SK-N-SH (cell line): Measurements from ENCODE around the gene TERT. TPM values are rescaled to one million over a fixed set of nuclear protein-coding genes. Genes with fewer than 3 reads are reported as not detected.

Experiments
- CTCF ChIA-PET: fragments of 300-600, 350-600 bp; formaldehyde crosslinking; extraction: SDS; loops from one replicate; lab custom pipeline; 2021; lab: Yijun Ruan, JAX
- POLR2A ChIA-PET: fragments of 350-600 bp; sonication (Branson Sonifier 250); formaldehyde crosslinking; extraction: SDS; loops from one replicate; lab custom pipeline; 2020; ENCODE audit warnings: antibody characterized with exemption, inconsistent platforms; lab: Yijun Ruan, JAX
- DNase-seq: peaks from one replicate; pipeline ENCODE4 v3.0.0; 2012
- H2AFZ ChIP-seq: fragments of 200-600 bp; sonication (generic); 2 replicates; pipeline ENCODE4 v1.8.1; 2016; ENCODE audit warnings: antibody characterized with exemption, mild to moderate bottlenecking, low read depth
- H3F3A ChIP-seq: fragments of 200-600 bp; sonication (generic); replicated peaks from 2 replicates; pipeline ENCODE3; 2016; ENCODE audit warnings: antibody characterized with exemption, mild to moderate bottlenecking; ENCODE audit not compliant: insufficient read depth
- H3K27ac ChIP-seq, 2 experiments: fragments of 200-500 bp in 1 of 2; fragments of 200-600 bp in 1 of 2; sonication (Bioruptor generic) in 1 of 2; sonication (generic), shearing (Covaris generic) in 1 of 2; 2 replicates each; pipeline versions ENCODE4 v1.5.1 to v1.6.1; 2014 to 2016; ENCODE audit warnings: low read depth in 2 of 2, inconsistent platforms in 1 of 2, low read length in 1 of 2, mild to moderate bottlenecking in 1 of 2, mixed read lengths in 1 of 2
- H3K27me3 ChIP-seq: fragments of 200-600 bp; sonication (generic), shearing (Covaris generic); 2 replicates; pipeline ENCODE4 v1.6.1; 2016; ENCODE audit warnings: mixed run types; ENCODE audit not compliant: insufficient read depth
- H3K36me3 ChIP-seq, 2 experiments: fragments of 200-500 bp in 1 of 2; fragments of 200-600 bp in 1 of 2; sonication (Bioruptor generic) in 1 of 2; sonication (generic) in 1 of 2; replicated peaks in 1 of 2; 2 replicates each; pipeline versions ENCODE3 to v1.5.1; 2014 to 2016; ENCODE audit warnings: low read length in 1 of 2, mild to moderate bottlenecking in 1 of 2; ENCODE audit not compliant: insufficient read depth in 2 of 2, control insufficient read depth in 1 of 2
- H3K4me1 ChIP-seq, 2 experiments: fragments of 200-500 bp in 1 of 2; fragments of 200-600 bp in 1 of 2; sonication (Bioruptor generic) in 1 of 2; sonication (generic), shearing (Covaris generic) in 1 of 2; 2 replicates each; pipeline versions ENCODE4 v1.5.1 to v1.6.1; 2014 to 2016; ENCODE audit warnings: low read depth in 1 of 2, low read length in 1 of 2, mixed run types in 1 of 2; ENCODE audit not compliant: insufficient read depth in 2 of 2, control insufficient read depth in 1 of 2
- H3K4me2 ChIP-seq: fragments of 200-600 bp; sonication (generic), shearing (Covaris generic); 2 replicates; pipeline ENCODE4 v1.6.1; 2017; ENCODE audit warnings: mixed run types
- H3K4me3 ChIP-seq, 2 experiments: fragments of 200-500 bp in 1 of 2; fragments of 200-600 bp in 1 of 2; sonication (Bioruptor generic) in 1 of 2; sonication (generic), shearing (Covaris generic) in 1 of 2; 2 replicates each; pipeline versions ENCODE4 v1.5.1 to v1.8.1; 2014 to 2016; ENCODE audit warnings: low read depth in 2 of 2, inconsistent platforms in 1 of 2, low read length in 1 of 2, mild to moderate bottlenecking in 1 of 2, mixed read lengths in 1 of 2, moderate library complexity in 1 of 2
- H3K79me2 ChIP-seq: fragments of 200-600 bp; sonication (generic); 2 replicates; pipeline ENCODE4 v1.8.1; 2017; ENCODE audit warnings: mild to moderate bottlenecking; ENCODE audit not compliant: insufficient read depth
- H3K9ac ChIP-seq: fragments of 200-600 bp; sonication (generic); 2 replicates; pipeline ENCODE4 v1.6.1; 2017; ENCODE audit warnings: mixed run types
- H3K9me2 ChIP-seq: fragments of 200-600 bp; sonication (generic); 2 replicates; pipeline ENCODE4 v1.6.1; 2017; ENCODE audit warnings: mixed run types
- H3K9me3 ChIP-seq: fragments of 200-600 bp; sonication (generic); 2 replicates; pipeline ENCODE4 v1.6.1; 2017; ENCODE audit warnings: mixed run types, mild to moderate bottlenecking, moderate library complexity
- H4K20me1 ChIP-seq: fragments of 200-600 bp; sonication (generic); 2 replicates; pipeline ENCODE4 v1.6.1; 2017; ENCODE audit warnings: mild to moderate bottlenecking, mixed run types; ENCODE audit not compliant: insufficient read depth
- CHD2 ChIP-seq: fragments of 150-350 bp; IDR thresholded peaks from 2 replicates; pipeline ENCODE4 v1.6.1; 2018; ENCODE audit warnings: low read length; ENCODE audit not compliant: partially characterized antibody
- EP300 ChIP-seq, 2 experiments: IDR thresholded peaks; 2 replicates each; pipeline versions ENCODE4 v1.4.0 to v1.6.1; 2012; ENCODE audit warnings: borderline replicate concordance in 1 of 2, low read depth in 1 of 2, low read length in 1 of 2
- EZH2phosphoT487 ChIP-seq: fragments of 200-600 bp; sonication (generic); IDR thresholded peaks from 2 replicates; pipeline ENCODE4 v1.6.1; 2017; ENCODE audit warnings: low read depth, mixed run types, mild to moderate bottlenecking, antibody characterized with exemption, moderate library complexity, borderline replicate concordance
- FOXJ3 ChIP-seq: sonication (generic); formaldehyde crosslinking; IDR thresholded peaks from 2 replicates; pipeline ENCODE4 v1.5.1; 2020; ENCODE audit warnings: mild to moderate bottlenecking, missing genetic modification reagents
- GABPA ChIP-seq: IDR thresholded peaks from 2 replicates; pipeline ENCODE4 v1.4.0; 2012; ENCODE audit warnings: low read depth, mild to moderate bottlenecking
- JUND ChIP-seq: IDR thresholded peaks from 2 replicates; pipeline ENCODE4 v1.4.0; 2012
- MAX ChIP-seq: IDR thresholded peaks from 2 replicates; pipeline ENCODE4 v1.4.0; 2012; ENCODE audit warnings: low read depth
- MEF2A ChIP-seq: IDR thresholded peaks from 2 replicates; pipeline ENCODE4 v1.4.0; 2012; ENCODE audit warnings: low read depth, borderline replicate concordance
- NFIC ChIP-seq: IDR thresholded peaks from 2 replicates; pipeline ENCODE4 v1.4.0; 2012; ENCODE audit warnings: borderline replicate concordance
- PBX3 ChIP-seq: IDR thresholded peaks from 2 replicates; pipeline ENCODE4; 2012
- RAD21 ChIP-seq: IDR thresholded peaks from 2 replicates; pipeline ENCODE4 v1.6.1; 2012; ENCODE audit warnings: mild to moderate bottlenecking, low read length
- RCOR1 ChIP-seq: fragments of 150-350 bp; IDR thresholded peaks from 2 replicates; pipeline ENCODE4 v1.6.1; 2017; ENCODE audit warnings: antibody characterized with exemption, low read length
- RFX5 ChIP-seq: IDR thresholded peaks from 2 replicates; pipeline ENCODE4 v1.6.1; 2012; ENCODE audit warnings: mild to moderate bottlenecking, improper control_type of control experiment, low read length
- RXRA ChIP-seq: IDR thresholded peaks from 2 replicates; pipeline ENCODE4 v1.4.0; 2012; ENCODE audit warnings: low read depth, mild to moderate bottlenecking, borderline replicate concordance
- SIN3A ChIP-seq: IDR thresholded peaks from 2 replicates; pipeline ENCODE4 v1.6.1; 2012; ENCODE audit warnings: low read depth, mild to moderate bottlenecking, low read length, moderate library complexity, borderline replicate concordance
- TAF1 ChIP-seq: IDR thresholded peaks from 2 replicates; pipeline ENCODE4 v1.6.1; 2012; ENCODE audit warnings: low read depth, mild to moderate bottlenecking, low read length, moderate library complexity, borderline replicate concordance
- TCF12 ChIP-seq: IDR thresholded peaks from 2 replicates; pipeline ENCODE4 v1.4.0; 2012
- TEAD4 ChIP-seq: IDR thresholded peaks from 2 replicates; pipeline ENCODE4 v1.4.0; 2012; ENCODE audit warnings: mild to moderate bottlenecking, borderline replicate concordance; ENCODE audit not compliant: insufficient read depth
- USF1 ChIP-seq: IDR thresholded peaks from 2 replicates; pipeline ENCODE4 v1.4.0; 2012; ENCODE audit warnings: low read depth, borderline replicate concordance
- USF2 ChIP-seq: fragments of 150-350 bp; IDR thresholded peaks from 2 replicates; pipeline ENCODE4 v1.6.1; 2017; ENCODE audit warnings: antibody characterized with exemption, low read length, low read depth, borderline replicate concordance
- WGBS: methylation state at CpG from one replicate; pipeline ENCODE4 v1.1.6; 2017; ENCODE audit warnings: low lambda C conversion rate; 5-methylcytosine and 5-hydroxymethylcytosine counted together
- polyA plus RNA-seq, 3 experiments: library from polyadenylated mRNA; depleted of rRNA; stranded (reverse); fragments of >200 nt; gene quantifications; 2 replicates each; pipeline ENCODE4 v1.2.3, GENCODE V29; 2012

The TERT gene
- polyA plus RNA-seq, 1 of the 3 experiments (the other 2 are of a cell fraction) = 2.4 TPM

GRCh38 chr5:1321576-1321975 lies 26.7 kb upstream of the TERT start:
- CTCF ChIA-PET = interaction anchor here (1.9 kb wide), 1 partner anchor 324 kb away, joined by 4 read pairs; no protein-coding TSS in a partner anchor

GRCh38 chr5:1320436-1321344 lies 25.8 kb upstream of the TERT start:
- Histone ChIP-seq H3K27me3 (no peaks in the 10 kb centered on the region), H3K36me3 (peaks cover 9 to 80% of the 10 kb centered on the region in 2 experiments)

More at GRCh38 chr5:1321576-1321975, 26.7 kb upstream of the TERT start:
- no peak overlapping the region for H2AFZ ChIP-seq
- TF ChIP-seq MAX = no peak
- TF ChIP-seq RFX5 = no peak
- TF ChIP-seq MEF2A = no peak
- TF ChIP-seq RAD21 = no peak
- no peak for TF ChIP-seq USF2
- TF ChIP-seq TAF1 = no peak
- no peaks in the 10 kb centered on the region for H3K9me2 ChIP-seq
- 98% methylated on average over 14 of the region's 16 CpGs for WGBS
- no peak overlapping the region for H3K9ac ChIP-seq
- H4K20me1 ChIP-seq = no peaks in the 10 kb centered on the region
- no peak overlapping the region for H3K27ac ChIP-seq
- H3K79me2 ChIP-seq = no peaks in the 10 kb centered on the region; the same call in 1 of the 2 replicates
- H3K27me3 ChIP-seq = no peaks in the 10 kb centered on the region
- H3K4me2 ChIP-seq = no peak overlapping the region
- H3F3A ChIP-seq = peaks cover 11% of the 10 kb centered on the region
- no peaks in the 10 kb centered on the region for H3K4me1 ChIP-seq
- POLR2A ChIA-PET = no interaction called here
- H3K36me3 ChIP-seq = peaks cover 9 to 81% of the 10 kb centered on the region in 2 experiments
- DNase-seq = no peak
- H3K9me3 ChIP-seq = no peaks in the 10 kb centered on the region
- no peak overlapping the region for H3K4me3 ChIP-seq

More at GRCh38 chr5:1320436-1321344, 25.8 kb upstream of the TERT start:
- no peak overlapping the region for H2AFZ ChIP-seq
- no peaks in the 10 kb centered on the region for H3K79me2 ChIP-seq
- DNase-seq = no peak
- H3F3A ChIP-seq = peaks cover 4% of the 10 kb centered on the region
- no peak overlapping the region for H3K4me3 ChIP-seq
- no peak overlapping the region for H3K9ac ChIP-seq
- POLR2A ChIA-PET = no interaction called here
- H3K9me3 ChIP-seq = no peaks in the 10 kb centered on the region
- H4K20me1 ChIP-seq = no peaks in the 10 kb centered on the region
- no peak overlapping the region for H3K27ac ChIP-seq
- TF ChIP-seq RCOR1 (no peak), TAF1 (no peak), CHD2 (no peak), EP300 (IDR thresholded peaks at IDR 0.05; ENCODE audit: borderline replicate concordance in 1 of 2, low read depth in 1 of 2, low read length in 1 of 2) (no peak), FOXJ3 (CRISPR knock-in tag) (no peak), SIN3A (no peak), GABPA (no peak), TEAD4 (no peak), RAD21 (no peak), MEF2A (no peak), USF1 (no peak), PBX3 (no peak), EZH2phosphoT487 (no peak), TCF12 (no peak), RXRA (no peak), NFIC (no peak), JUND (no peak)
- H3K9me2 ChIP-seq = no peaks in the 10 kb centered on the region
- H3K4me1 ChIP-seq = no peaks in the 10 kb centered on the region
- 93% methylated on average over 33 of the region's 36 CpGs for WGBS
- H3K4me2 ChIP-seq = no peak overlapping the region
- CTCF ChIA-PET = interaction anchor here (1.0 to 1.9 kb wide), 2 partner anchors 22 to 325 kb away, joined by 4 read pairs; no protein-coding TSS in a partner anchor
